HG02642 (cell line): Measurements from ENCODE around the gene HSDL2.
"Not testable (repeated sequence)": the region's sequence is repeated elsewhere in the genome, so short reads cannot be mapped to it uniquely, and the experiment has no call there.

Experiments
- ATAC-seq: cut with Tn5 transposase; IDR thresholded peaks from one replicate; pipeline ENCODE4 v1.9.1; 2021; ENCODE audit warnings: mild to moderate bottlenecking; ENCODE audit not compliant: unreplicated experiment, poor library complexity

Gene HSDL2

DNA sequence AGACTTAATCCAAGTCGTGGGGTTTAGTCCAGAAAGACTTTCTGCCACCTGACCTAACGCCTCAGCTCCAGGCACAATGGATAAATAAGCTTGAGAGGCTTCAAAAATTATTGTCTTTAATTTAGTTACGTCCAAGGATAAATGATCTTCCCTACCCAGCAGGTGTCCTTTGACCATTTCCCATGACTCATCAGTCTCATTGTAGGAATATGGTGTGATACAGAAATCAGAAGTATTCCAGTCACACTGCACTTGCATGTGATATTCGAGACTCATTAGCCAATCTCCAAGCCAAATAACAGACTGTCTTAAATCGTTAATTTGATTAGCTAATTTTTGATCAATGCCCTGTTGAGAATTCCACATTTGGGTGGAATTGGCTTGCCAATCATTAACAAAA, 13.2 kb downstream of the HSDL2 start:
- ATAC-seq, result not testable (repeated sequence)

DNA sequence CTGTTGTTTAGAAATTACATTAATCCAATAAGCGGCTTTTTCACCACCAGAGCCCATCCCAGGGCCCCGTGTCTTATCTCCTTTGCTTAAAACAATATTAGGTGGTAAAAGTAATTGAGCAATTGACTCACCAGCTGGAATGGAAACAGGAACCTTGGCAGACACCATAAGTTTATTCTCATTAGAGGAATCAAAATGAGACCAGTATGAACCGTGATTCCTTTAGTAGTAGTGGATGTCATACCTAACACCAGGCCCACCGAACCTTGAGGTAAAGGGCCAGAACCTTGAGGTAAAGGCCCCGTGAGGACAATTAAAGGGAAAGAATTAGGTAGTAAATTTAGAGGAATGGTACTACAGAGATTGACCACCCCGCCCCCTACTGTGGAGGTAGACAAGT, 16.5 kb downstream of the HSDL2 start:
- ATAC-seq, result no peak

DNA sequence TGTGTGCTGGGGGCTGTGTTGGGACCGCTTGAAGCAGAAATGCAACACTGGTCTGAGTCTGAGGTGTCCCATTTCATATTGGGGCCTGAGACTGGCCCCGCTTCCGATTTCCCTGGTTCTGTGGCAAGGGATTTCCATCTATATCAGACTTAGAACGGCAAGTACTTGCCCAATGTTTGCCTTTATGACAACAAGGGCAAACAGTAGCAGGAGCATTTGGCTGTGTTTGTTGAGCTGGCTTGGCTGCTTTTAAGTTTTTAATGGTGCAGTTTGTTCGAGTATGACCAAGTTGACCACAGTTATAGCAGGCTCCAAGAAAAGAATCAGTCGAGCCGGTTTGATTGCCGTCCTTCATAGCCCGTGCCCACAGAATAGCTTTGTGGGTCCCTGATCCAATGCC, 17.0 kb downstream of the HSDL2 start:
- ATAC-seq, result no peak

DNA sequence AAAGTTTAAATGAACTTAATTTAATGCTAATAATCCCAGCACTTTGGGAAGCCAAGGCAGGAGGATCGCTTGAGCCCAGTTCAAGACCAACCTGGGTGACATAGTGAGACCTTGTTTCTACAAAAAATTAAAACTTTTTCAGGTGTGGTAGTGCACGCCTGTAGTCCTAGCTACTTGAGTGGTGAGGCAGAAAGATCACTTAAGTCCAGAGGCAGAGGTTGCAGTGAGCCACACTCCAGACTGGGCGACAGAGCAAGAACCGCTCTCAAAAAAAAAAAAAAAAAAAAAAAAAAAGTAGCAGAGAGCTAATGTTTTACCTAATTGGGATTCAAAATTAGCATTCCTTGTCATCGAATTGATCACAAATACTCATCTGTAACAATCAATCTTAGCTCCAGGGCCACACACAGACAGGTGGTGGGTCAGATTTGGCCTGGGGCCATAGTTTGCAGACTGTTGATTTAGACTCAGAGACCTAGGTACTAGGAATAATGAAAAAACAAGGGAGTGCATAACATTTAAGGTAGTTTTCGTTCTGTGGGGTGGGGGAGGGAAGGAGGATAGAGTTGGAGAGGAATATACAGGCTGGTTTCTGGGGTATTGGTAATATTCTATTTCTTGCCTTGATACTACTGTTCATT, 21.4 kb downstream of the HSDL2 start:
- no peak for ATAC-seq

DNA sequence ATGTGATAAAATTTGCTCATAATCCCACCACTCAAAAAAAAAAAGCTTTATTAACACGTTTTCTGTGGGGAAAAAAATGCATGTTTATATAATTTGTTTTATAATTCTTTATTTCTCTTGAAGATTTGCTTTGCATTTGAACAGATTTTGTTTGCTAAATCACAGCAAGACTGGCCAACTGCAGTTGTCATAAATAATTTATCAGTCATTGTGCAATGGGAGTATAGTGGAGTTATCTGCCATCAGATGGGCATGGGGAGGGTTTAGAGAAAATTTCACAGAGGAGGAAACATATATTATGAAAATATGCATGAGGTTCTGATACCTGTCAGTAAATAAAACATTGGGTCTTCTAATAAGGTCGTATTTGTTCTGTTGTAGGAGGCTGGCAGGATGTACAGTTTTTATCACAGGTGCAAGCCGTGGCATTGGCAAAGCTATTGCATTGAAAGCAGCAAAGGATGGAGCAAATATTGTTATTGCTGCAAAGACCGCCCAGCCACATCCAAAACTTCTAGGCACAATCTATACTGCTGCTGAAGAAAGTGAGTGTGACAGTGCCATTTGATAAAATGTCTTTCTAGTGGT, 23.8 kb downstream of the HSDL2 start:
- no peak for ATAC-seq

DNA sequence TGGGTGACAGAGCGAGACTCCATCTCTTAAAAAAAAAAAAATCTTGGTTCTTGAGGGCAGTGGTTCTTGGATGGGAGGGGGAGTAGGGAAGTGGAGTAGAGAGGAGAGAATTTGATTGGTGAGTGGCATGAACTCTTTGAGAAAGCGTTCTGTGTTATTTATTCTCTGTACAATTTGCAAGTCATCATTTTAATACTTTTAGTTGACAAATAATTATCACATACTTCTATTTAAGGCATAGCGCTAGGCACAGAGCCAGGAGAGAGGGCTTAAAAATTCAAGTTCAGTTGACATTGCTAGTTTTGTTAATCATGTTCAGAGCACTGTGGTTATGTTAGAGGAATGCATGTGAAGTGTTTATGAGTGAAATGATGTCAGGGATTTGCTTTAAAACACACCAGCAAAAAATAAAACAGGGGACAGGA, 24.6 kb downstream of the HSDL2 start:
- ATAC-seq, result no peak

DNA sequence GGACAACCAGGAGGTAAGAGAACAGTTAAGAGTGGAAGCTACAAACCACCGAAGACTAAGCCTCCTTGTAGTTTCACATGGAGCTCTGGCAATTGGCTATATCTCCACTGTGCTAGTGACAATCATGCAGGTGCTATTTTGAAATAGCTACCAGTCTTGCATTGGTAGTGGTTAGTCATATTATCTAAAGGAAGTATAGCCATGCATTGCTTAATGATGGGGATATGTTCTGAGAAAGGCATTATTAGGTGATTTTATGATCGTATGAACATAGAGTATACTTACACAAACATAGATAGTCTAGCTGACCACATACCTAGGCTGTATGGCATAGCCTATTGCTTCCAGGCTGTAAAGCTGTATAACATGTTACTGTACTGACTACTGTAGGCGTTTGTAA, 28.4 kb downstream of the HSDL2 start:
- no peak for ATAC-seq

DNA sequence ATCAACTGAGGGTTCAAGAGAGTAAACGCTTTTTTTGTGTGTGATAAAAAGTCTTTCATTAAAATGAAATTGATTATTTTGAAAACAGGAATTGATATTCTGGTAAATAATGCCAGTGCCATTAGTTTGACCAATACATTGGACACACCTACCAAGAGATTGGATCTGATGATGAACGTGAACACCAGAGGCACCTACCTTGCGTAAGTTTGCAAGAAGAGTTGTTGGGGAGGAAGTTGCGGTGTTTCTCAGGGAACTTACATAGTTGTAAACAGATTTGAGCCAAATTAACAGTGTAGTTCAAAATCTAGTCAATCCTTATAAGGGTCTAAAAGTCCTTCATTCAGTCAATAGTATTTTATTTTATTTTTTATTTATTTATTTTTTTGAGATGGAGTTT, 28.9 kb downstream of the HSDL2 start:
- ATAC-seq, result no peak

DNA sequence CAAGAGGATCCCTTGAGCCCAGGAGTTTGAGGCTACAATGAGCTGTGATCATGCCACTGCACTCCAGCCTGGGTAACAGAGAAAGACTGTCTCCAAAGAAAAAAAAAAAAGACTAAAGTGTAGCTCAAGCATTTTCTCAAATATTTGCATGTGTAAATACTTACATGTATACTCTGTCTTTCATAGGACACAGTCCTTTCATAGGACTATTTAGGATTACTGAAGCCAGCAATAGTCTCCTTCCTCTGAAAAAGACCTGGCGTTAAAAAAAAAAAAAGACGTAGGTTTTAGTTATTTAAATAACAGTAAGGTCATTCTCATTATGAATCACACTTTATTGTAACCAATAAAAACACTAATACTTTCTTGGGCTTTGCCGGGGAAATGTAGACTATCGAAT, 29.9 kb downstream of the HSDL2 start:
- no peak for ATAC-seq

DNA sequence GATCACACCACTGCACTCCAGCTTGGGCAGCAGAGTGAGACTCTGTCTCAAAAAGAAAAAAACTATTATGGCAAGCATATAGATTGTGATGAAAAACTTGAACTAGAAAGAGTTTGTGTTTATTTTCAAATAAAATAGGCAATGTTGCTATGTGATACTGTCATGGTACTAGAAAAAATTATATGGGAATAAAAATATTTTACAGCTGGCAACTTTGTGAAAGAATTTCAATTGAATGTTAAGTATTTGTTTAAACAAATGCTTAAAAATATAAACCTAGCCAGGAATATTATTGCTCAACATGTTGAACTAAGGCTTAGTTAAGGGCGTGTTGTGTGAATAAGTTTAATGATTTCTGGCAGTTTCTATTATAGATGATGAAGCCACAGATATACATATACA, 31.7 kb downstream of the HSDL2 start:
- ATAC-seq, result no peak

DNA sequence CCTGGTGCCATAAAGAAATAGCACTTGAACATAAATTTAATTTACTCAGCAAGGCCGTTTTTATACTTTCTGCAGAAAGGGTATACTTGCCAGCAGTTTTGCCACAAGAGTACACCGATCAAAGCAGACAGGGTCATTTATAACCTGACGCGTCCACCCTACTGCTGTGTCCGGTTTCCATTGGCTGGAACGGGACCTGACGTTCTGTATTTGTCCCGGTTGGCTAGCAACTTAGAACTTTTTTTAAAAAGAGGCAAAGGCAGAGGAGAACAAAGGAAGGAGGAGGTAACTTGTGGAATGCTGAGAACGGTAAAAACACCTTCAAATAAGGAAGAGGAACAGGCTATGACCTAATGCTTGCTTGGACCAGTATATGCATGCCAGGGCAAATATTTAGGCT, 33.8 kb downstream of the HSDL2 start:
- not testable (repeated sequence) for ATAC-seq

DNA sequence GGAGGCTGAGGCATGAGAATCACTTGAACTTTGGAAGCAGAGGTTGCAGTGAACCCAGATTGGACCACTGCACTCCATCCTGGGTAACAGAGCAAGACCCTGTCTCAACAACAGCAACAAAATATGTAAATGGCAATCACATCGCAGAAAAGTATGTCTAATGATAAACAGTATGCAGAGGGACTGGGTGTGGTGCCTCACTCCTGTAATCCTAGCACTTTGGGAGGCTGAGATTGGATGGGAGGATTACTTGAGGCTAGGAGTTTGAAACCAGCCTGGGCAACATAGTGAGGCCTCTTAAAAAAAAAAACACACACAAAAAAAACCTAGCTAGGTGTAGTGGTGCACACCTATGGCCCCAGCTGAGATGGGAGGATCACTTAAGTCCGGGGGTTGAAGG, 40.3 kb downstream of the HSDL2 start:
- no peak for ATAC-seq

DNA sequence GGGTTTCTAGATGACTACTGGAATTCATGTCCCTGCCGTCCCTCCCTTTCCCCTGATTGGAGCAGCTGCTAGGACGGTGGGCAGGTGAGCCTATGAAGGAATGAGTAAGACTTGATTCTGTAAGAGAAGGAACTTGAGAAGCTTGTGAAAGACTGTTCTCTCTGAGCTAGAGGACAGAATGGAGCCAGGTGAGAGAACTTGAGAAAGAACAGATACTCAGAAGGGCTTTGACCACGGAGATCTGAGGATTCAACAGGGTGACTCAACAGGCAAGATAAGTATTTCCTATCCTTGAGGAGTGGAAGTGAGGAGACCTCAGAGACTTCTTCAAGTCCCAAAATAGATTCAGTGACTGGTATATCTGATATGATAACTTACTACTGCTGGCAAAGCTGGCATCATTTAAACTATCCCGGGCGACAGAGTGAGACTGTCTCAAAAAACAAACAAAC, 41.9 kb downstream of the HSDL2 start:
- ATAC-seq, result no peak

DNA sequence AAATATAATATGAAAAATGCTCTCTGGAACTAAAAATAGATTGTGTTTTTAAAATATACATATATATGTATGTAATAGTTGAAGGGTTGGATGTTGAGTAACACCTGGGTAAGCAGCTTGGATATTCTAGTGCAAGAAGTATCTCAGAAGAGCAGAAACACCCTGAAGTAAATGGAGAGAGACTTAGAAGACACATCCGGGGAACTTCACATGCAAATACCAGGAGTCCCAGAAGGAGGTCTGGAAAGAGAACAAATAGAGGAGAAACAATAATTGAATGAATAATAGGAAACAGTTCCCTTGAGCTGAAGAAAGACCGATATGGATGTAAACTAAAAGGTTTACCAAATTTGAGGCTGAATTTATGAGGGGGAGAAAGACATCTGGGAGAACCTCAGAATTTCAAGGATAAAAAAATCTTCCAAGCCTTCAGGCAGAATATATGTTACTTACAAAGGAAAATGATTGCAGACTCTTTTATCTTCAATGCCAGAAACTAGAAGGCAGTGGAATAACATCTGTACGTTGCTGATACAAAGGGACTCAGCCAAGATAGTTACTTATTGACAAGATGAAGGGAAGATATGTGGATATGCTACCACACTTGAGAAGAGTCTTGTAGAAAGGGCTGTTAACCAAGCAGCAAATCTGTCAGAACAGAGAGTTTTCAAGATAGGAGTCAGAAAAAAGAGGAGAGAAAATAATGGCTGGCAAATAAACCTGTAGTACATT, 42.7 kb downstream of the HSDL2 start:
- no peak for ATAC-seq

DNA sequence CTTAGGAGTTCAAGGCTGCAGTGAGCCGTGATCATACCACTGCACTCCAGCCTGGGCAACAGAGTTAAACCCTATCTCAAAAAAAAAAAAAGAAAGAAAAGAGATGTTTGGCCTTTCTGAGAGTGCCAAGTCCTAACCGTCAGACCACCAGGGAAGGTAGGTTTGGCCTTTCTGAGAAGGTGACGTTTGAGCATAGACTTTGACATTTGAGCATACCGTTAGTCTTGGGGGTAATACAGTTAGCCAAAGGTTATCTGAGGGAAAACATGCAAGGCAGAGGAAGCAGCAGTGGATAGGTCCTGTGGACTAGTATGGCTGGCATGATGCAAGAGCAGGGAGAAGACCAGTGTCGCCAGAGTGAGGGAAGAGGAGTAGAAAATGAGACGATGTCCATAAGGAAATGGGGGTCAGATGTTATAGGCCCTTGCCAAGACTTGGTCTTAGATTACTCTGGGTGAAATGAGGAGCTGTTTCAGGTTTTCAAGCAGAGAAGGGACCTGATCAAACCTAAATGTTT, 50.2 kb downstream of the HSDL2 start:
- no peak for ATAC-seq

DNA sequence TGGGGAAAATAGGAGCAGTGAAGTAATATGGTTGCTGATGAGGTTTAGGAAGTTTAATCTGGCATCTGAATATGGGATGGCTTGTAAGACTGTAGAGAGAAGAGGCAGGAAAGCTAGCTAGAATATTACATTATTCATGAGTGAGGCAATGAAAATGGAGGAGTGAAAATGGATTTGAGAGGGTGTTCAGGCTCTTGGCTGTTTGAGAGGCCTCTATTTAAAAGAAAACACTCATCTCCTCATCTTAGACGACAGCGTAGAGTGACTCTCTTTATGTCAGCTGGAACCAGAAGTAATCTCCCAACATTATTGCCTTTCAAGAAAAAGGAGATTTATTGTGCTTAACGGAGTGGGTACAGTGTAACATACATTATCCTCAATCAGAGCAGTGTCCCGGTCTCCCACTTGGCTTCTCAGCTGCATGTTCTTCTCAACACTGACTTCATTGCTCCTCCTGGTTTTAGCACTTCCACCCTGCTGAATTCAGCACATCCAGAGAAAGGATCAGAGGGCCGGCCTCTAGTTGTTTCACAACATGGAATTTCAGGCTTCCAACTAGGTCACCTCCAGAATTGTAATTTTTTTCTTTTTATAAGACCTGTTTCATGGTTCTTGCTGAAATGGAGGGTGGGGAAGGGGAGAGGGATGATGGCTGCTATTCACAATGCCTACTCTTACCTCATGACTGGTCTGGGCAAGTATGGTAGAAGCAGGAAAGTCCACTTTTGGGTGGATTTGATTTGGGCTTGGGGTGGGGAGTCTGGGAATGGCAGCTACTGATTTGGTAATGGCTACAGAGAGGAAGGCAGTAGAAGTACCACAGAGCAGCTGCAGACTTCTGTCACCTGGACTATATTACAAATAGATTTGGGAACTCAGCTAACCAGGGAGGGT, 53.8 kb downstream of the HSDL2 start:
- ATAC-seq, result no peak

DNA sequence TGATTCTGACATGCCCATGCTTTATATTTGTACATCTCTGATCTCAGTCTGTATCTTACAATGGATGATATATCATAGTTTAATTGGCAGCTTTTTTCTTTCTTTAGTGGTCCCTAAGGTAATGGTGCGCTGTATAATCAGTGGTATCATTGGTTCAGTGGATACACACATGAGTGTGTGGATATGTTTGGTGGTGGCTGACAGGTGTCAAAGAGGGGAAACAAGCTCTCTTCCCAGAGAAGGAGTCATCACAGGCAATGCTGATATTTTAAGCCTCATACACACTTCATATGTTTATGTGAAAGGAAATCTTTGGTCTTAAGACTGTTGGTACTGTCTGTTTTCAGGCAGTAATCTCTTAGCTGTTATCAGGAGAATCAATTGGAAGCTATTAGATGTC, 54.6 kb downstream of the HSDL2 start:
- ATAC-seq, result no peak

DNA sequence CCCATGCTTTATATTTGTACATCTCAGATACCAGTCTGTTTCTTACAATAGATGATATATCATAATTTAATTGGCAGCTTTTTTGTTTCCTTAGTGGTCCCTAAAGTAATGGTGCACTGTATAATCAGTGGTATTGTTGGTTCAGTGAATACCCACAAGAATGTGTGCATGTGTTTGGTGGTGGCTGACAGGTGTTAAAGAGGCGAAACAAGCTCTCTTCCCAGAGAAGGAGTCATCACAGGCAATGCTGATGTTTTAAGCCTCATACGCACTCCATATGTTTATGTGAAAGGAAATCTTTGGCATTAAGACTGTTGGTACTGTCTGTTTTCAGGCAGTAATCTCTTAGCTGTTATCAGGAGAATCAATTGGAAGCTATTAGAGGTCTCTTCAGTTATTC, 57.5 kb downstream of the HSDL2 start:
- ATAC-seq, result no peak

DNA sequence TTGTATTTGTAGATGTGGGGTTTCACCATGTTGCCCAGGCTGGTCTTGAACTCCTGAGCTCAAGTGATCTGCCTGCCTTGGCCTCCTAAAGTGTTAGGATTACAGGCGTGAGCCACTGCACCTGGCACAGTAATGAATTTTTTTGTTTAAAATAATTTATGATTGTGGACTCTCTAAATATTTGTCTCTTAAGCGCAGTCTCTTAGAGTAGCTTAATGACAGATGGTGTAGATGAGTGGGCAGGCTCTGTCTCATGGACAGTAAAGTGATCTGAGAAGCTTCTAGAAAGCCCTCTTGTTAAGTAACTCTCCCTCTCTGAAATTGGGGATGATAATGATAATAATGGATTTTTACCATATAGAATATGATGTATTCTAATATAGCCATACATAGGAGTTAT, 59.3 kb downstream of the HSDL2 start:
- ATAC-seq, result no peak

DNA sequence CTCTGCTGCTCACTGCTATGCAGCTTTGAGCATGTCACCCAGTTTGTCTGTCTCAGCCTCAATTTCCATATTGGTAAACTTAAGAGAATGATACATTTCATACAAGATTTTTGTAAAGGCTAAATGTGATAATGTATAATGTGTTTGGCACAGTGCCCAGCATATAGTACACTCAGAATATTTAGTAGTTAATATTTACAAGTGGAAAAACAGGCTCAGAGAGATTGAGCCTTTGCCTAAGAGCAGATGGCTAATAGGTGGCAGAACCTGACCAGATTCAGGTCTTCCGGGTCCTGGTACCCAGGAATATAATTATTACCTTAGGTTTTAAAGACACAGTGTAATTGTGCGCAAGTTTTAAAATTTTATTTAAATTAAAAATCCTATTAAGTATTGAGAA, 59.9 kb downstream of the HSDL2 start:
- no peak for ATAC-seq

DNA sequence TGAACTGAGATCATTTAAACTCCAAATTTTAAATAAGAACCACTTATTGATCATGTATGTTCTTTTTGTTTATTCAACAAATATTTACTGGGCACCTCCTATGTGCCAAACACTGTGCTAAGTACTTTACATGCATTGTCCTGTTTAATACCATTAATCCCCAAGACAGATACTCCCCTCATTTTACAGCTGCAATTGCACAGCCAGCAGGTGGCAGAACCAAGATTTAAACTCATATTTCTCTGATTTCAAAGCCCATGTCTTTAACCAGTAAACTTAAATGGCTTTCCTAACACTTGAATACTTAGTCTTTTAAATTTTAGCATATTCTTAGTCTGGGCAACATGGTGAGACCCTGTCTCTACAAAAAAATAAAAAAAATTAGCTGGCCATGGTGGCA, 63.3 kb downstream of the HSDL2 start:
- no peak for ATAC-seq
